Uterus (tissue), 4 donors: ENCODE measurements around the gene TIGD6. TPM values are rescaled to one million over a fixed set of nuclear protein-coding genes. Genes with fewer than 3 reads are reported as not detected.

Experiments used
- DNase-seq, 2 donors: peaks; one replicate each; pipeline ENCODE4 v3.0.0-alpha.2; 2019 to 2020
- H3K27ac ChIP-seq, 2 donors: fragments of 200-600 bp; sonication (generic); 1 replicate in 1 of 2; 2 replicates in 1 of 2; pipeline ENCODE4 v1.5.1; 2016 to 2018
- H3K27me3 ChIP-seq, 2 donors: fragments of 200-600 bp; sonication (generic); one replicate each; pipeline ENCODE4 v1.5.1; 2018 to 2019; ENCODE audit warnings: control low read depth in 1 of 2
- H3K36me3 ChIP-seq, 2 donors: fragments of 200-600 bp; sonication (generic); one replicate each; pipeline ENCODE4 v1.5.1; 2019; ENCODE audit warnings: control low read depth in 1 of 2
- H3K4me1 ChIP-seq, 2 donors: fragments of 200-600 bp; sonication (generic); one replicate each; pipeline ENCODE4 v1.5.1; 2018 to 2019; ENCODE audit warnings: control low read depth in 1 of 2
- H3K4me3 ChIP-seq, 2 donors: fragments of 200-600 bp; sonication (generic); 1 replicate in 1 of 2; 2 replicates in 1 of 2; pipeline ENCODE4 v1.5.1; 2018 to 2019; ENCODE audit warnings: mild to moderate bottlenecking in 1 of 2
- H3K9me3 ChIP-seq, 2 donors: fragments of 200-600 bp; sonication (generic); one replicate each; pipeline ENCODE4 v1.5.1; 2019; ENCODE audit warnings: control low read depth in 1 of 2
- CTCF ChIP-seq, 4 experiments: fragments of 200-600 bp in 2 of 4; fragments of 450-650 bp in 2 of 4; sonication (generic) in 2 of 4; IDR thresholded peaks; one replicate each; pipeline ENCODE4 v1.5.1; 2016 to 2019; ENCODE audit warnings: antibody characterized with exemption in 4 of 4, mild to moderate bottlenecking in 2 of 4, moderate library complexity in 1 of 4
- POLR2A ChIP-seq, 2 donors: fragments of 450-650 bp; IDR thresholded peaks; one replicate each; pipeline ENCODE4 v1.6.1; 2016; ENCODE audit warnings: antibody characterized with exemption in 2 of 2, mild to moderate bottlenecking in 1 of 2, moderate library complexity in 1 of 2
- intact Hi-C: fragments of 100-400 bp; cut with DNase I; formaldehyde crosslinking; loops from one replicate; pipeline ENCODE4 v1.15.1; 2023; ENCODE audit warnings: low total_unique reads
- total RNA-seq, 4 donors: library from RNA; depleted of rRNA in 3 of 4; stranded (reverse); fragments of >200 nt in 3 of 4; gene quantifications; one replicate each; pipeline versions ENCODE4 v1.1.0 to v1.2.4, GENCODE V29; 2014 to 2023
- donor health status: DM: yes; HTN: yes; CAD: no.

Gene TIGD6
- total RNA-seq, 4 donors from 2014 or later: 1.2 to 6.8 (median 2.7) TPM

GRCh38 chr5:150009671-150010387 is 9.4 kb upstream of the TIGD6 start:
- Histone ChIP-seq H3K4me3 (no peak overlapping the region), H3K27me3 (no peaks in the 10 kb centered on the region), H3K27ac (no peak overlapping the region), H3K4me1 (no peaks in the 10 kb centered on the region), H3K9me3 (no peaks in the 10 kb centered on the region), H3K36me3 (no peaks in the 10 kb centered on the region)
- intact Hi-C loops: no loop called here
- DNase-seq: no peak
- TF ChIP-seq CTCF (IDR thresholded peaks at IDR 0.05) (no peak), POLR2A (IDR thresholded peaks at IDR 0.05) (no peak)

DNA sequence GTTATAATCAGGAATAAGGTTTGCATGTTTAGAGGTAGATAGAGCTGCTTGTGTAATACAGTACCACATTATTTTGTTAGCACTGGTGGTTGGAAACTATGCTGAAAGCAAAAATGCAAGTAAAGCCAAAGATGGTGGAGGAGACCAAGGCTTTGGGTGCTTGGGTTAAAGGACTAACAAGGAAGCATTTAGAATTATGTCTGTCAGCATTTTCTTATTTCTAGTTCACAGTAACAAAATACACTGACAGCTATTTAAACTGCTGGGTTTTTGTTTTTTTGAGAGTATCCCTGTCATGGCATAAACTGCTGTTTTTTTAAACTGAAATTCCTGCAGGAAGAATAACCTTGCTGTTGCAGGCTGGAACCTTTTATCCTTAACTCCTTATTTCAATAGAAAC is 6.6 kb upstream of the TIGD6 start:
- intact Hi-C loops: no loop called here
- Histone ChIP-seq H3K36me3 (no peaks in the 10 kb centered on the region), H3K4me3 (no peak overlapping the region), H3K4me1 (no peaks in the 10 kb centered on the region), H3K27ac (no peak overlapping the region), H3K27me3 (no peaks in the 10 kb centered on the region), H3K9me3 (no peaks in the 10 kb centered on the region)
- DNase-seq: no peak
- TF ChIP-seq POLR2A (IDR thresholded peaks at IDR 0.05): no peak

DNA sequence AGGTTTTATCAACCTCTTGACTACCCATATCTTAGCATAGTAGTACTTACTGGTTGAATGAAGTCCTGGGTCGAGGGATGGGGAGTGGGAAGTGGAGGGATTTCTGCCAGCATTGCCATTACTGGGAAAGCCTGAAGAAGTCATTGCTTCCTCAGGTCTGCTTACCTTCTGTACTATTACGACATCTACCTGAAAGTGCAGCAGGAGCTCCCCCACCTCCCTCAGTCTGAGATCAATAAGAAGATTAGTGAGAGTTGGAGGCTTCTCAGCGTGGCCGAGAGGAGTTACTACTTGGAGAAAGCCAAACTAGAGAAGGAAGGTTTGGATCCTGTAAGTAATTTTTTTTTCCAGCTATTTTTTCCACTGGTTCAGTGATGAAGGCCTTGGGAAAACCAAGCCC is 5.9 kb upstream of the TIGD6 start:
- TF ChIP-seq CTCF (IDR thresholded peaks at IDR 0.05) (no peak), POLR2A (IDR thresholded peaks at IDR 0.05) (no peak)
- no peaks in the 10 kb centered on the region for H3K4me1 ChIP-seq
- no peaks in the 10 kb centered on the region for H3K9me3 ChIP-seq
- no peak overlapping the region for H3K27ac ChIP-seq
- H3K4me3 ChIP-seq: no peak overlapping the region
- no peak for DNase-seq
- no peaks in the 10 kb centered on the region for H3K36me3 ChIP-seq
- intact Hi-C loops: no loop called here
- H3K27me3 ChIP-seq: no peaks in the 10 kb centered on the region

- Histone ChIP-seq H3K4me1 (no peaks in the 10 kb centered on the region), H3K36me3 (no peaks in the 10 kb centered on the region), H3K4me3 (peak overlapping the region; percentile 61 to 81), H3K27me3 (no peaks in the 10 kb centered on the region), H3K9me3 (no peaks in the 10 kb centered on the region), H3K27ac (peak overlapping the region; percentile 87)
- intact Hi-C loops: no loop called here
- DNase-seq: no peak
- TF ChIP-seq CTCF (IDR thresholded peaks at IDR 0.05) (peak; percentile 30 to 55 (median 40)), POLR2A (IDR thresholded peaks at IDR 0.05) (no peak)
Observed at GRCh38 chr5:150001660-150002486, 1.4 kb upstream of the TIGD6 start.

- Histone ChIP-seq H3K27ac (peak overlapping the region; percentile 87), H3K4me1 (no peaks in the 10 kb centered on the region), H3K9me3 (no peaks in the 10 kb centered on the region), H3K27me3 (no peaks in the 10 kb centered on the region), H3K4me3 (peak overlapping the region; percentile 61 to 81), H3K36me3 (no peaks in the 10 kb centered on the region)
- TF ChIP-seq POLR2A (IDR thresholded peaks at IDR 0.05) (no peak), CTCF (IDR thresholded peaks at IDR 0.05) (no peak)
- DNase-seq: peak in 1 of 2 donors; percentile 42
- intact Hi-C loops: no loop called here
Observed at GRCh38 chr5:150000990-150001659, 671 bp upstream of the TIGD6 start.
